GM21529 (cell line): ENCODE measurements around the gene PDCD1.

Experiments
- ATAC-seq: cut with Tn5 transposase; IDR thresholded peaks from one replicate; pipeline ENCODE4 v1.9.1; 2021; ENCODE audit not compliant: unreplicated experiment

Gene PDCD1

DNA sequence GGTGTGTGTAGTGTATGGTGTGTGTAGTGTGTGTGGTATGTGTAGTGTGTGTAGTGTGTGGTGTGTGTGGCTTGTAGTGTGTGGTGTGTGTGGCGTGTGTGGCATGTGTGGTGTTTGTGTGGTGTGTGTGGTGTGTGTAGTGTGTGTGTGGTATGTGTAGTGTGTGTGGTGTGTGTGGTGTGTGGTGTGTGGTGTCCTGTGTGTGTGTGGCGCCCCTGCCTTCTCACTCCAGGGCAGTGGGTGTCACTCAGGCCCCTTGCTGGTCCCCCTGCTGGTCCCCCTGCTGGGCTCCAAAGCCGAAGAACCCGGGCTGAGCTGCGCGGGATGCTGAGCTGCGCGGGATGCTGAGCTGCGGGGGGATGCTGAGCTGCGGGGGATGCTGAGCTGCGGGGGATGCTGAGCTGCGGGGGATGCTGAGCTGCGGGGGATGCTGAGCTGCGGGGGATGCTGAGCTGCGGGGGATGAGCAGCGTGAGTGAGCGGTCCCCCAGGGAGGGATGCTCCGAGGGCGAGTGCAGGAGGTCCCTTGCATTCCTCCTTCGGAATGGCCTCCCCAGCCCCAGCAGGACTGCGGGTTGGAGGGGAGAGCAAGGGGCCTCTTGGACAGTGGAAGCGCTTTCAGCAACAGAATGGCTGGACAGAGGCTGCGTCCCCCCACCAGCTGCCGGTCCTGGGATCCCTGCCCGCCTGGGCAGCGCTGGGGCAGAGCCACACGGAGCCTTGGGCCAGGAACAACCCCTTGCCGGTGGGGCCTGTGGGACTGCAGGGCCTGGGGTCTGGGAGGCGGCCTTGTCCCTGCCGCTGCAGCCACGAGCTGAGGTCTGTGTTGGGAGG is 7.5 kb upstream of the PDCD1 start:
- ATAC-seq: no peak

DNA sequence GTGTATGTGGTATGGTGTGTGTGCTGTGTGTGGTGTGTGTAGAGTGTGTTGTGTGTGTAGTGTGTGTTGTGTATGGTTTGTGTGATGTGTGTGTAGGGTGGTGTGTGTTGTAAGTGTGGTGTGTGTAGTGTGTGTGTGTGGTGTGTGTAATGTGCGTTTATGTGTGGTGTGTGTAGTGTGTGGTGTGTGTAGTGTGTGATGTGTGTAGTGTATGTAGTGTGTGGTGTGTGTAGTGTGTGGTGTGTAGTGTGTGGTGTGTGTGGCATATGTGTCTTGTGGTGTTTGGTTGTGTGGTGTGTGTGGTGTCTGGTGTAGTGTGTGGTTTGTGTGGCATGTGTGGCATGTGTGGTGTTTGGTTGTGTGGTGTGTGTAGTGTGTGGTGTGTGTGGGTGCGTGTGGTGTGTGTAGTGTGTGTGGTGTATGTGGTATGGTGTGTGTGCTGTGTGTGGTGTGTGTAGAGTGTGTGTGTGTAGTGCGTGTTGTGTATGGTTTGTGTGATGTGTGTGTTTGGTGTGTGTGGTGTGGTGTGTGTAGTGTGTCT is 6.8 kb upstream of the PDCD1 start:
- no peak for ATAC-seq

DNA sequence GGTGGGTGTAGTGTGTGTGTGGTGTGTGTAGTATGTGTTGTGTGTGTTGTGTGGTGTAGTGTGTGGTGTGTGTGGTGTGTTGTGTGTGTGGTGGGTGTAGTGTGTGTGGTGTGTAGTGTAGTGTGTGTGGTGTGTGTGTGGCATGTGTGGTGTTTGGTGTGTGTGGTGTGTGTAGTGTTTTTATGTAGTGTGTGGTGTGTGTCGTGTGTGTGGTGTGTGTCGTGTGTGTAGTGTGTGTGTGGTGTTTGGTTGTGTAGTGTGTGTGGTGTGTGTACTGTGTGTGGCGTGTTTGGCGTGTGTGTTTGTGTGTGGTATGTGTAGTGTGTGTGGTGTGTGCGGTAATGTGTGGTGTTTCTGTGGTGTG is 6.1 kb upstream of the PDCD1 start:
- no peak for ATAC-seq

DNA sequence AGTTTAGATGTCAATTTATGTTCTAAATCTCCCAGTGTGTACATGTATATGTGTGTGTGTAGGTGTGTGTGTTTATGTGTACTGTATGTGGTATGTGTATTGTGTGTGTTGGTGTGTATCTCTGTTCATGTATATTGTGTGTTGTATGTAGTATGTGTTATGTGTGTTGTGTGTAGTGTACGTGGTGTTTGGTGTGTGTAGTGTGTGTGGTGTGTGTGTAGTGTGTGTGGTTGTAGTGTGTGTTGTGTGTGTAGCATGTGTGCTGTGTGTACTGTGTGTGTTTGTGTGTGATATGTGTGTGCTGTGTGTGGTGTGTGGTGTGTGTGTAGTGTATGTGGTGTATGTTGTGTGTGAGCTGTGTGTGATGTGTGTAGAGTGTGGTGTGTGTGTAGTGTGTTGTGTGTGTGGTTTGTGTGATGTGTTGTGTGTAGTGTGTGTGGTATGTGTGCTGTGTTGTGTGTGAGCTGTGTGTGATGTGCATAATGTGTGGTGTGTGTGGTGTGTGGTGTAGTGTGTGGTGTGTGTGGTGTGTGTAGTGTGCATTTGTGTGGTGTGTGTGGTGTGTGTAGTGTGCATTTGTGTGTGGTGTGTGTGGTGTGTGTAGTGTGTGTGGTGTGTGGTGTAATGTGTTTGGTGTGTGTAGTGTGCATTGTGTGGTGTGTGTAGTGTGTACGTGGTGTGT is 5.6 kb upstream of the PDCD1 start:
- no peak for ATAC-seq

DNA sequence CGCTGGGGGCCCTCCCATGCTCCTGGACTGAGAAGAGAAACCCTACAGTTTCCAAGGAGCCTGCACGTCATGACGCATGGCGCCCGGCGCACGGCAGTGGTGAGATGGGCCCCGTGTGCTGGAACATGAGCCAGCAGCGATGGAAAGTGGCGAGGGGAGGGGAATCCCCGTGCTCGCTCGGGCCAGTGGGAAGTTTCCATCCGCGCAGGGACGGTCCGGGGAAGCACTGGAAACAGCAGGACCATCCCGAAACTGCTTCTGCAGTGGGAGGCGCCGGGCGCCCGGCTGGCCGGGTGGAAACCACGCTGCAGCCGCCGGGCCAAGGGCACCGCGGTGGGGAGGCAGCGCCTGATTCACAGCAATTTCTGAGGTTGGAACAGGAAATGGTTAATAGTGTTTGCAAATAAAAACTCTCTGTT is 4.9 kb upstream of the PDCD1 start:
- ATAC-seq: no peak

DNA sequence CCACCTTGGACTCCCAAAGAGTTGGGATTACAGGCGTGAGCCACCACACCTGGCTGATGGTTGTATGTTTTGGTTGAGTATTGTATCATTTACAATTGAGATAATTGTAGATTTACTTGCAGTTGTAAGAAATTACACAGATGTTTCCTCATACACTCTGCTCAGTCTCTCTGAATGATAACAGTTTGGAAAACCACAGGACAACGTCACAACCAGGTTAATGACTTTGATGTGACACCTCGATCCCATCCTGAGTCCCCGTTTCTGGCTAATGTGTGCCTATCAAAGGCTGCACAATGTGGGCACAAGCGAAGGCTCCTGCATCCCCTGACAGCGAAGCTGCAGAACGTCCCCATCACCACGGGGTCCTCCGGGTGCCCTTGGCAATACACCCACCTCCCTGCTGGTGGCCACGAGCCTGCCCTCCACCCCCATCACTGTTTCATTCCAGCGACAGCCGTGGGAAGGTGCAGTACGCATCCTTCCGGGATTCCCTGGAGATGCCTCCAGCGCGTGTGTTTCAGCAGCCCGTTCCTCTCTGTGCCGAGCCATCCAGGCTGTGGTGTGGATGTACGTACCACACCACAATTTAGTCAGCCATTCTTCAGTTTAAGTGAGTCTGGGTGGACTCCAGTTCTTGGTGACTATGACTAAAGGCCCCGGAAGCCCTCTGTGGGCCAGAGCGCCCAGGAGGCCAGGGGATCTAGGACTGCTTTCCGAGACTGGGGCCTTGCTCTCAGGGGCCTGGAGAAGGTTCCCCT is 4.3 kb upstream of the PDCD1 start:
- ATAC-seq: no peak

DNA sequence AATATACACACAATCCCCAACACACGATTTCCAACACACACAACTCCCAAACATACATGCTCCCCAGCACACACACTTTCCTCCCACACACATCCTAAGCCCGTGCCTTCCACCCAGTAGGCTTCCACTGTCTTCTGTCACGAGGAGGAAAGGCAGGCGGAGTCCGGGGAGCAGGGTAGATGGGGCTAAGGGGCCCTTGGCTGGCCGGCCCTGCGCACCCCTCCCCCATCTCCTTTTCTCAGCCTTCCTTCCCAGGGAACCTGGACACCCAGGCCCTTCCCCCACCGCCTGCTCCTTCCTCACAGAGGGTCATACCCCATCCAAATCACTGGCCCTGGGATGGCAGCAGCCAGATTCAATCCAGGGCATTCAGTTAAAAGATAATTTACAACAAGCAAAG is 3.4 kb upstream of the PDCD1 start:
- ATAC-seq: no peak

DNA sequence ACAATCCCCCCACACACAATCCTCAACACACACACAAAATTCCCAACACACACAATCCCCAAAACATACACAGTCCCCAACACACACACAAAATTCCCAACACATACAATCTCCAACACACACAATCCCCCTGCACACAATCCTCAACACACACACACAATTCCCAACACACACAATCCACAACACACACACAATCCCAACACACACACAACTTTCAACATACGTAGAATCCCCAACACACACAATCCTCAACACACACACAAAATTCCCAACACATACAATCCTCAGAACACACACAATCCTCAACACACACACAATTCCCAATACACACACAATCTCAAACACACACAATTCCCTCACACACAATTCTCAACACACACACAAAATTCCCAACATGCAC is 2.6 kb upstream of the PDCD1 start:
- ATAC-seq: no peak

DNA sequence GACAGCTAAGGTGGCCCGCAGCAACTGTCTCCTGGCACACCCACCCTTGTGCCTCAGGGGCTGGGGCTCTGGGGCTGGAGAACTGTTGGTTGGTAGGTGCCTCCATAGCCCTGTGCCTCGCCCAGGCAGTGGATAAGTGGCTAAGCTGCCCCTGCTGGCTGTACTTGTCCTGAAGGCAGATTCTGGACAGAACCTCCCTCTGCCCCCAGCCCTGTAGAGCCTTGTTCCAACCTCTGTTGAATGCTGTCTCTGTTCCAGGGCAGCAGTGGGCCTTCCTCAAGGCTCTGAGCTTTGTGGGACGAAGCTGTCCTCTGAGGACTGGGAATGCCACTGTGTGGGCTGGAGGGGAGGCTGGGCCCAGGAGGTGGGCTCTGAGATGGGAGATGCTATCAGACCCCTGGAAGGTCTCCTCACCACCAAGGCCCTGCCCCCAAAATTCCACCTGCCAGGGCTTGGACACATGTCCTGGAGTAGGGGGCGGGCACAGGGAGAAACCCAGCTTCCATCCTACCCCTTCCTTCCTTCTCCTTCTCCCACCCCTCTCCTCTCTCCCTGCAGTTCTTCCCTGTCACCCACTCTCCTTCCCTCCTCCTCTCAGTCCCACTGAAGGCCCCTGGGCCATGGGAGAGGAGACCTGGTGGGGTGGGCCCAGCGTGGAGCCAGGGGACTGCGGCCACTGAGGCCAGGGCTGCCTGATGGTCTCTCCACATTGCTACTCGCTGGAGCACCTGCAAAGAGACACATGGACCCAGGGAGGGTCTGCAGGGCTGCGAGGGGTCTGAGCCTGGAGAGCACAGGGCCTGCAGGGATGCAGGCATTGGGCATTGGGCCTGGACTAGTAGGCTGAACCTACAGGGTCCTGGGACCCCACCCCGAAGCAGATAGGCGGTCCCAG is 1.7 kb upstream of the PDCD1 start:
- ATAC-seq: peak; percentile 10

DNA sequence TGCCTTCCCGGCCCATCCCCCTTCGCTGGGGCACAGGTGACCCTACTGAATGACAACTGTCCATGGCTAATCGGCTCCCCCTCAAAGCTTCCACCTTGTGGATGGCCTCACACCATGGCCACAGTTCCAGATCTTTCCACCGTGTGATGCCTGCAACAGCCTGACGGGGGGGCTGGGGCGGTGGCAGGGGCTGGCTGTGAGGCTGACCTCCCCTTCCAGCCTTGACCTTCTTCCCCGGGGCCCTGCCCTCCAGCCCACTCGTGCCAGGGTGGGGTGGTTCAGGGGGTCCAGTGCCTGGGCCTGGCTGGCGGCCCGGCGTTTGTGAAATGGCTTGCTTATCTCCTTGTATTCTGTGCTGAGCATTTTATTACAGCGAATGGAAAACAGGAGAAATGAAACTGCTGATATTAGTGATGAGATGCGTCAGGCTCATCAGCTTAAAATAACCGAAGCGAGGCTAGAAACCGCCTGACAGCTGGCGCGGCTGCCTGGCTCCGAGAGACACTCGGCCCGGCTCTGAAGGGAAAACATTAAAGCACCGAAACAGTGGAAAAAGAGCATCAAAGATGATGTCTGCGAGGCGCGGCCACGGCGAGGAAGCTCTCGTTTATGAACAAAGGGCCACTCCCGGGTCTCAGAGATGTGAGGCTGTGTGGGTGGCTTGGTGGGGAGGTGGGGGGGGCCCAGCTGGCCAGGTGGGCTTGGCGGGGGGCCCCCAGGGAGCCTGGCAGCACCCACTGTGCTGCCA is 916 bp upstream of the PDCD1 start:
- ATAC-seq: peak; percentile 54

DNA sequence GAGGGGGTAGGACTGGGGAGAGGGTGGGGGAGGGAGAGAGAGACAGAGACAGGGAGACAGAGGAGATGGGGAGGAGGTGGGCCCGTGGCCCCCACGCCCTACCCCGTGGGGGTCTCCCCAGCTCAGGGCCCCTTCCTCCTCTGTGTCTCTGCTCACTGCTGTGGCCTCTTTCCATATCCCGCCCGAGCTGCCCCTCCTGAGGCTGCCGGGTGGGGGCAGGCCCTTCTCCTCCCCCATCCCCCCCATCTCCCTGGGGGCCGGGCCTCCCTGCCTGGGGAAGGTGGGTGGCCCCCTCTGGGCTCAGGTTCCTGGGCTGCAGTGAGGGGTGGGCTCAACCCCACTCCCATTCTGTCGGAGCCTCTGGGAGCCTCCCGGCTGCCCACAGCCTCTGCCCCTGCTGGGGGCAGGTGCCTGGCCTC is 332 bp upstream of the PDCD1 start:
- ATAC-seq: peak; percentile 25

DNA sequence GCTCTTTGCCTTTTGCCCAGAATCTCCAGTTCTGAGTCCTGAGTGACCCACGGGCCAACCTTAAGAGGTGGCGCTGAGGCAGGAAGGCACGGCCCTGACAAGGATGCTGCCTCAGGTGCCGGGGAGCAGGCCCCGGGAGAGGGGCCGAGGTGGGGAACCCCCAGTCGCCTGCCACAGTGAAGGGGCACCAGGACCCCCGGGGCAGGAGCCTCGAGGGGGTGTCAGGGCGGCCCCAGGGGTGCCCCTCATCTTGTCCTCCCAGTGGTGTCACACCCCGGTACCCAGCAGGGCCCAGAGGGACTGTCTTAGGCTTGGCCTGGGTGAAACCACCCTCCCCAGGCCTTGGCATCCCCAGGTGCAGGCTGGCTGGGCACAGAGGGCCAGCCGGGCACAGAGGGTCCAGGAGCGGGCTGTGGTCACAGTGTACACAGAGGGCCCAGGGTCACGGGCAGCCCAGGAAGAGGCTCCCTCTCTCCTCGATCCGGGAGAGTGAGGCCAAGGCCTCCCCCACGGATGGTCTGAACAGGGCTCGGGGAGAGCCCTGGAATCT is 1.0 kb downstream of the PDCD1 start:
- ATAC-seq: no peak

DNA sequence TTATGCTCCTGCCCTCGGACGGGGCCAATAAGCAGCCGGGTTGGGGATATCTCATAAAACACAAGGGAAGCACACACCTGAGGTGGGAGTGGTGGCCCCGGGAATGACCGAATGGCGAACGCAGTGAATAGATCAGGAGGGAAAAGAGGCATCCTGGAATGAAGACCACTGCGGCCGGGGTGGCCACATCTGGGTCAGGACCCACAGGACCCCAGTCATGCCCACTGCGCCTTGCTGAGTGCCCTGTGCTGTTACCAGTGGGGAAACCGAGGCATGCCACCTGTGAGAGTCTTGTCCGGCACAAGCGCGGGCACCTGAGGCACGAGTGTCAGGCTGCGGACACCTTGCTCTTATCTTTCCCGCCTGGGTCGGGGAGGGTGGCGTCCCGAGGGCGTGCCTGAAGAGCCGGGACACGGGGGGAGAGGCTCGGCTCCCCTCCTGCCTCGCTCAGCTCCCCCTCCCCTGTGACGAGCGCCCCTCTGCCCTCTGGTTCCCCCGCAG is 1.6 kb downstream of the PDCD1 start:
- ATAC-seq: no peak

DNA sequence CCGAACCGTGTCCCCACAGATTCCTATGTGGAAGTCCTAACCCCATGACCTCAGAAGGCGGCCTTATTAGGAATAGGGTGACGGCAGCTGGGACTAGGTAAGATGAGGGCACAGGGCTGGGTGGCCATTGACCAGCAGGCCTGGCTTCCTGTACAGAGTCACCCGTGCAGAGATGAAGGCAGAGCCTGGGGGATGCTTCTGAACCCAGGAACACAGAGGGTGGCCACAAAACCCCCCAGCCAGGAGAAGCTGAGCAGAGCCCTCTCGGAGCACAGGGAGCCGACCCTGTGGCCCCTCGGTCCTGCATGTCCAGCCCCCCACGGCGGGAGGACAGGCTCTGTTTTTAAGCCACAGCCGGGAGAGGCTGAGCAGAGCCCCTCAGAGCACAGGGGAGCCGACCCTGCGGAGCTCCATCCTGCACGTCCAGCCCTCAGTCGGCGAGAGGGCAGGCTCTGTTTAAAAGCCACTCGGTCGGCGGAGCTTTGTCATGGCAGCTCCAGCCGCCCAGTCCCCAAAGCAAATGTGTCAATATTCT is 2.7 kb downstream of the PDCD1 start:
- ATAC-seq: no peak

DNA sequence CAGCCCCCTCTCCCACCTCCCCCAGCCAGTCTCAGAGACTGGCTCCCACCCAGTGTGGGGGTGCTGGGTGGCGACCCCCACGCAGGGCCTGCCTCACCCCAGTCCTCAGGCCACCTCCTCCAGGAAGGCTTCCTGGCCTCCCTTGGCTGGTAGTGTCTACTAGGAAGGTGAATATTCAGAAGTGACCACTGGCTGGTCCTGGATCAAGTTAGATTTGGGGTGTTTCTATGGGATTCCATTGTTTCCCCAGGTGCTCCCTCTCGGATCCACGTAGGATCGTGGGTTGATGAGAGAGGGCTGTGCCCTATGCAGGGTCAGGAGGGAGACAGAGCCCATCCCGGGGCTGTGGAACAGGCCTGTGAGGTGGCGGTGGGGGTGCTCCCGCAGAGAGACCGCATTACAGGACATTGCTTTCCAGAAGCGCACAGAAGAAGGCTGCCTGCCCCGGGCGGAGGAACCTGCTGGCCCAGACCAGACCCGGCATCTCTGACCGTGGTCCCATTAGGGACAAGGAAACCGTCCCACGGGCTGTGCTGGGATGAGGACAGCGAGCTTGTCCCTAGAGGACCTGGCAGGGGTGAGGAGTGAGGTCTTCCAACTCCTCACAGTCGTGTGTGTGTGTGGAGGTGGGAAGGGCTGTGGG is 3.3 kb downstream of the PDCD1 start:
- no peak for ATAC-seq

DNA sequence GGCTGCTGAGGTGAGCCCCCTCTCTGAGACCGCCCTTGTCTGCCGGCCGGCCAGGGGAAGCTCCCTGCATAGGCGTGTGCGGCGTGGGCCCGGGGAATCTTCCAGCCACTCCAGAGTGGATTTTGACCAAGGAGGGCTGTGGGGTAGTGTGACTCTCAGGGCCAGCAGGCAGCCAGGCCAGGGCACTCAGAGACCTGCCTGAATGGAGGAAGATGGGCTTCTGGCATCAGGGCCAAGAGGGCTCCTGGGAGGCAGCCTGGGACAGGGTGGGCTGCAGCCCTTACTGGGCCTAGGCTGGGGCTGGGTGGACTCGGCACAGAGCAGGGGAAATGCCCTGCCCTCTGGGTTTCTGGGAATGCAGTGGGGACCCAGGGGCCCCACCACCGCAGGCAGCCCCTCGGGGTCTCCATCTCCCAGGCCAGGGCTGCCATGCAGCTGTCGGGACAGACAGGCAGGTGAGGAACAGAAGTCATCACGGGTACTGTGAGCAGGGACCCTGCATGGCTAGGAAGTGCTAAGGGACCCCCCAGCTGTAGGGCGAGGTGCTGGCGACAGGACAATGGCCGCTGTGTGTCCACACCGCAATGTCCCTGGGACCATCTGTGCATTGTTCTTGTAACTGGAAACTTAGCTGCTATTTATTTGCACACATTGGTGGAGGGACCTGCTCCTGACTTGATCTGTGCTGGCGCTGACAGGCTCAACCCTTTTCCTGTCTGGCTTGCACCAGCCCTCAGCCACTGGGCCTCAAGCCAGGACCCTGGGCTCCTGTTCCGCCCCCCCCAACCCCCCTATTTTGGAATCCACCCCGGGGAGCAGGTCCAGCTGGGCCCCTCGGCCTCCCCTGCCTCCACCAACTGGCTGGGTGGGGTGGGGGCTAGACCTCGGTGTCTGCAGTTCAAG is 4.1 kb downstream of the PDCD1 start:
- ATAC-seq: no peak

DNA sequence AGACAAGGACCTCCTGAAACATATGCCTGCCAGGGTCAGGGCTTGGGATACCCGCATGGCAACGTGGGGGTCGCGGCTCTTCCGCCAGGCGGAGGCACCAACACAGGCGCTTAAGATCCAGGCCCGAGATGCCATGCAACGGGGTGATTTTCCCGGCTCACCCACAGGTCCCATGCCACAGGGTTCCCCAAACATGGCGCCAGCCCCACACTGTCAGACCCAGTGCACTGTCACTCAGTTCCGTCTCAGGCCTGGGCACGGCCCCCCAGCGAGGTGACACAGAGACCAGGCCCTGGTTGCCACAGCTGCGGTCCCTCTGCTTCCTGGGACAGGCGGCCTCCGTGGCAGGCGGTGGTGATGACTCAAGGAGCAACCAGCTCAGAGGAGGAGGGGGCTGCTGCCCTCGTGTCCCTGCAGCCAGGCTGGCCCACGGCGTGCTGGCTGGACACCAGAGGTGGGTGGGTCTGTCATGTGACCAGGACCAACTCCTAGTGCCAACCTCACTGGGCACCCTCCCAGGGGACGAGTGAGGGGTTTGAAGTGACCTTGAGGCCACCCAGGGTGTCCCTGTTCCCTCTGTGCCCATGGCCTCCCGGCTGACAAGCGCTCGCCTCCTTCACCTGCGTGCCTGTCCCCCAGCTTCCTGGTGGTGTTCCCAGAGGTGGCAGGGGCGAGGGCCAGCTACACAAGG is 4.9 kb downstream of the PDCD1 start:
- no peak for ATAC-seq
